Neural progenitor cell (in vitro differentiated cells): ENCODE data around the gene IL1R2. TPM values are rescaled to one million over a fixed set of nuclear protein-coding genes. Genes with fewer than 3 reads are reported as not detected.

Experiments
- DNase-seq: peaks from one replicate; pipeline ENCODE4 v3.0.0-alpha.2; 2016; ENCODE audit warnings: low spot score
- H2AFZ ChIP-seq: fragments of 200-600 bp; sonication (generic); replicated peaks from 2 replicates; pipeline ENCODE4 v1.6.1; 2016; ENCODE audit warnings: antibody characterized with exemption
- H3F3A ChIP-seq: fragments of 200-600 bp; sonication (generic); 2 replicates; pipeline ENCODE4 v1.6.1; 2016; ENCODE audit warnings: antibody characterized with exemption, low read depth
- H3K27ac ChIP-seq: fragments of 200-600 bp; sonication (generic); 2 replicates; pipeline ENCODE4 v1.5.1; 2016; ENCODE audit warnings: mild to moderate bottlenecking
- H3K27me3 ChIP-seq: fragments of 200-600 bp; sonication (generic); 2 replicates; pipeline ENCODE4 v1.6.1; 2016; ENCODE audit warnings: mild to moderate bottlenecking, moderate library complexity
- H3K36me3 ChIP-seq: fragments of 200-600 bp; sonication (generic); 2 replicates; pipeline ENCODE4 v1.5.1; 2016
- H3K4me1 ChIP-seq: fragments of 200-600 bp; sonication (generic); 2 replicates; pipeline ENCODE4 v1.6.1; 2016; ENCODE audit warnings: mixed run types
- H3K4me2 ChIP-seq: fragments of 200-600 bp; sonication (generic); 2 replicates; pipeline ENCODE4 v1.6.1; 2016
- H3K4me3 ChIP-seq: fragments of 200-600 bp; sonication (generic); 2 replicates; pipeline ENCODE4 v1.5.1; 2016
- H3K79me2 ChIP-seq: fragments of 200-600 bp; sonication (generic); 2 replicates; pipeline ENCODE4 v1.6.1; 2016; ENCODE audit warnings: low read depth
- H3K9ac ChIP-seq: fragments of 200-600 bp; sonication (generic); 2 replicates; pipeline ENCODE4 v1.6.1; 2016
- H3K9me3 ChIP-seq: fragments of 200-600 bp; sonication (generic); 2 replicates; pipeline ENCODE4 v1.5.1; 2016; ENCODE audit warnings: low read depth
- H4K20me1 ChIP-seq: fragments of 200-600 bp; sonication (generic); 2 replicates; pipeline ENCODE4 v1.6.1; 2016; ENCODE audit warnings: low read depth
- H3K27ac Mint-ChIP-seq: 3 replicates; pipeline ENCODE4 v1.8.0; 2021; ENCODE audit warnings: mixed read lengths
- H3K27me3 Mint-ChIP-seq: 2 replicates; pipeline ENCODE4 v1.8.0; 2022; ENCODE audit warnings: low read depth, mild to moderate bottlenecking, inconsistent platforms, moderate library complexity, mixed read lengths; ENCODE audit not compliant: insufficient read depth
- H3K36me3 Mint-ChIP-seq: 3 replicates; pipeline ENCODE4 v1.8.0; 2021; ENCODE audit warnings: mixed read lengths
- H3K4me1 Mint-ChIP-seq: 3 replicates; pipeline ENCODE4 v1.8.0; 2021; ENCODE audit warnings: mixed read lengths
- H3K4me3 Mint-ChIP-seq: 3 replicates; pipeline ENCODE4 v1.8.0; 2021; ENCODE audit warnings: mild to moderate bottlenecking, moderate library complexity, mixed read lengths
- H3K9me3 Mint-ChIP-seq: 3 replicates; pipeline ENCODE4 v1.8.0; 2020; ENCODE audit warnings: mixed read lengths
- EZH2 ChIP-seq: fragments of 200-600 bp; sonication (generic); IDR thresholded peaks from 2 replicates; pipeline ENCODE4 v1.6.1; 2017; ENCODE audit warnings: antibody characterized with exemption, mild to moderate bottlenecking, moderate library complexity
- EZH2phosphoT487 ChIP-seq: fragments of 200-600 bp; sonication (generic); IDR thresholded peaks from 2 replicates; pipeline ENCODE4 v1.6.1; 2017; ENCODE audit warnings: antibody characterized with exemption
- total RNA-seq: library from RNA; depleted of rRNA; stranded (reverse); fragments of >200 nt; gene quantifications from 2 replicates; pipeline ENCODE4 v1.2.3, GENCODE V29; 2015; ENCODE audit warnings: low replicate concordance
- TF ChIP-seq, protein P1 (sequence below): fragments of 200-600 bp; sonication (generic); IDR thresholded peaks from 2 replicates; pipeline ENCODE4 v1.5.1; 2017; ENCODE audit warnings: antibody characterized with exemption, mild to moderate bottlenecking

IL1R2 gene
- total RNA-seq, 1 donor from 2014 or later = not detected

- Histone ChIP-seq H3K27ac (no peak overlapping the region), H3K9me3 (no peaks in the 10 kb centered on the region), H3K36me3 (no peaks in the 10 kb centered on the region), H3K4me1 (no peaks in the 10 kb centered on the region), H3K4me2 (no peak overlapping the region), H3K27me3 (no peaks in the 10 kb centered on the region), H4K20me1 (no peaks in the 10 kb centered on the region), H3K79me2 (no peaks in the 10 kb centered on the region), H3F3A (no peaks in the 10 kb centered on the region), H3K4me3 (no peak overlapping the region), H3K9ac (no peak overlapping the region), H2AFZ (no peak overlapping the region)
- peaks cover 21% of the 10 kb centered on the region for H3K4me1 Mint-ChIP-seq
- H3K27ac Mint-ChIP-seq = no peak overlapping the region
- H3K27me3 Mint-ChIP-seq = peaks cover 6% of the 10 kb centered on the region
- no peak for TF ChIP-seq EZH2
- TF ChIP-seq, protein P1, sequence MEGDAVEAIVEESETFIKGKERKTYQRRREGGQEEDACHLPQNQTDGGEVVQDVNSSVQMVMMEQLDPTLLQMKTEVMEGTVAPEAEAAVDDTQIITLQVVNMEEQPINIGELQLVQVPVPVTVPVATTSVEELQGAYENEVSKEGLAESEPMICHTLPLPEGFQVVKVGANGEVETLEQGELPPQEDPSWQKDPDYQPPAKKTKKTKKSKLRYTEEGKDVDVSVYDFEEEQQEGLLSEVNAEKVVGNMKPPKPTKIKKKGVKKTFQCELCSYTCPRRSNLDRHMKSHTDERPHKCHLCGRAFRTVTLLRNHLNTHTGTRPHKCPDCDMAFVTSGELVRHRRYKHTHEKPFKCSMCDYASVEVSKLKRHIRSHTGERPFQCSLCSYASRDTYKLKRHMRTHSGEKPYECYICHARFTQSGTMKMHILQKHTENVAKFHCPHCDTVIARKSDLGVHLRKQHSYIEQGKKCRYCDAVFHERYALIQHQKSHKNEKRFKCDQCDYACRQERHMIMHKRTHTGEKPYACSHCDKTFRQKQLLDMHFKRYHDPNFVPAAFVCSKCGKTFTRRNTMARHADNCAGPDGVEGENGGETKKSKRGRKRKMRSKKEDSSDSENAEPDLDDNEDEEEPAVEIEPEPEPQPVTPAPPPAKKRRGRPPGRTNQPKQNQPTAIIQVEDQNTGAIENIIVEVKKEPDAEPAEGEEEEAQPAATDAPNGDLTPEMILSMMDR = no peak
- no peaks in the 10 kb centered on the region for H3K36me3 Mint-ChIP-seq
- DNase-seq = no peak
- peaks cover 3% of the 10 kb centered on the region for H3K9me3 Mint-ChIP-seq
- no peak overlapping the region for H3K4me3 Mint-ChIP-seq
Measured at GRCh38 chr2:102029405-102029804, 37.6 kb downstream of the IL1R2 start.

DNA sequence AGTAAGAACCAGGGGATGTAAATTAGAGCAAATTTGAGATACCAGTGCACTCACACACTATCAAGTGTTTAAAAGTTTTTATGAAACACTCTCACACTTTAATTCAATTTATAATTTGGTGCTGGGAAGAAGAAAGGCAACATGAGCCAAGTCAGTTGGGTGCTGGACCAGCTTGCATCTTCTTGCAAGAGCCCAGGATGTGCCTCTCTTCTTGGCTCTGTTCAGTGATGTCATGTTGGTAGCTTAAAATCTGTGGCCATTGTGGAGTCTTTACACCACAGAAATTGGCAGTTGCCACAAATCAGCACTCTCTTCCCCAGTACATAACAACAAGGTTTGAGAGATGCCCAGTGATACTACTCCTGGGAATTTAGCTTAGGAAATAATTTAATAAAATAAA, 38.2 kb downstream of the IL1R2 start:
- H3K27ac Mint-ChIP-seq = no peak overlapping the region
- Histone ChIP-seq H3K4me1 (no peaks in the 10 kb centered on the region), H3F3A (no peaks in the 10 kb centered on the region), H3K9me3 (no peaks in the 10 kb centered on the region), H3K9ac (no peak overlapping the region), H3K36me3 (no peaks in the 10 kb centered on the region), H4K20me1 (no peaks in the 10 kb centered on the region), H3K4me3 (no peak overlapping the region), H2AFZ (no peak overlapping the region), H3K27me3 (no peaks in the 10 kb centered on the region), H3K4me2 (no peak overlapping the region), H3K27ac (no peak overlapping the region), H3K79me2 (no peaks in the 10 kb centered on the region)
- peaks cover 3% of the 10 kb centered on the region for H3K9me3 Mint-ChIP-seq
- TF ChIP-seq, protein P1 = no peak
- TF ChIP-seq EZH2phosphoT487 (no peak), EZH2 (no peak)
- peaks cover 21% of the 10 kb centered on the region for H3K4me1 Mint-ChIP-seq
- no peaks in the 10 kb centered on the region for H3K36me3 Mint-ChIP-seq
- DNase-seq = no peak
- H3K4me3 Mint-ChIP-seq = no peak overlapping the region
- peaks cover 6% of the 10 kb centered on the region for H3K27me3 Mint-ChIP-seq

DNA sequence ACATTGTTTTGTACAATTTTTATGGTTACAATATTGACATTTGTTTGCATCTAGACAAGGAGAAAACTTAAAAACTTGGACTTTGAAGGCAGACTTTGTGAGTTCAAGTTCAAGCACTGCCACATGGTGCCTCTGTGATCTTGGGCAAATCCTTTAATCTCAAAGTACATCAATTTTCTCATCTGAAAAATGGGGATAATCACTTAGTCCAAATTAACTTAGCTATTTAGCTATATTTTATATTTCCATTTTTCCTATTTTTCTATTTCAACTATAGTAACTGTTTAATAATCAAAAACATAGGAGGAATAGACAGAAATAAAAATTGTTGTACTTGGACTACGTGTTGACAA, 38.7 kb downstream of the IL1R2 start:
- Mint-ChIP-seq H3K4me3 (no peak overlapping the region), H3K9me3 (peaks cover 3% of the 10 kb centered on the region), H3K27ac (no peak overlapping the region), H3K36me3 (no peaks in the 10 kb centered on the region), H3K4me1 (peaks cover 21% of the 10 kb centered on the region), H3K27me3 (peaks cover 6% of the 10 kb centered on the region)
- Histone ChIP-seq H3K27ac (no peak overlapping the region), H3K4me3 (no peak overlapping the region), H3K4me2 (no peak overlapping the region), H3K9ac (no peak overlapping the region), H3F3A (no peaks in the 10 kb centered on the region), H3K4me1 (no peaks in the 10 kb centered on the region), H4K20me1 (no peaks in the 10 kb centered on the region), H3K9me3 (no peaks in the 10 kb centered on the region), H3K27me3 (no peaks in the 10 kb centered on the region), H3K79me2 (no peaks in the 10 kb centered on the region), H2AFZ (no peak overlapping the region), H3K36me3 (no peaks in the 10 kb centered on the region)
- DNase-seq = no peak
- TF ChIP-seq, protein P1 = no peak
- no peak for TF ChIP-seq EZH2phosphoT487
- no peak for TF ChIP-seq EZH2
